BLaER1 treated with 17β-estradiol and CSF1 and Interleukin-3, amounts not matched to agents 10 nM and 100 nM (cell line): ENCODE results near the gene MANEA.
"Not testable (repeated sequence)": the region's sequence is repeated elsewhere in the genome, so short reads cannot be mapped to it uniquely, and the experiment has no call there.

ENCODE experiments used
- H3K27ac ChIP-seq, 11 experiments: shearing (Covaris generic); formaldehyde crosslinking; 2 replicates each; pipeline ENCODE4 v1.8.1; 2022
- H3K27me3 ChIP-seq, 11 experiments: shearing (Covaris generic); formaldehyde crosslinking; 2 replicates each; pipeline ENCODE4 v1.8.1; 2022
- H3K36me3 ChIP-seq, 11 experiments: shearing (Covaris generic); formaldehyde crosslinking; 2 replicates each; pipeline ENCODE4 v1.8.1; 2022
- H3K4me1 ChIP-seq, 10 experiments: shearing (Covaris generic); formaldehyde crosslinking; 2 replicates each; pipeline ENCODE4 v1.8.1; 2022
- H3K4me2 ChIP-seq, 11 experiments: shearing (Covaris generic); formaldehyde crosslinking; 2 replicates each; pipeline ENCODE4 v1.8.1; 2022
- H3K4me3 ChIP-seq, 10 experiments: shearing (Covaris generic); formaldehyde crosslinking; 2 replicates each; pipeline ENCODE4 v1.8.1; 2022
- H3K9ac ChIP-seq, 11 experiments: shearing (Covaris generic); formaldehyde crosslinking; 2 replicates each; pipeline ENCODE4 v1.8.1; 2022
- H3K9me3 ChIP-seq, 11 experiments: shearing (Covaris generic); formaldehyde crosslinking; replicated peaks in 1 of 11; 2 replicates each; pipeline ENCODE4 v1.8.1; 2022
- H4K20me1 ChIP-seq, 11 experiments: shearing (Covaris generic); formaldehyde crosslinking; 2 replicates each; pipeline ENCODE4 v1.8.1; 2022
- Cebpa-rat ChIP-seq, 11 experiments: shearing (Covaris generic); IDR thresholded peaks; 2 replicates each; pipeline ENCODE4 v1.8.1; 2022

Gene MANEA

DNA sequence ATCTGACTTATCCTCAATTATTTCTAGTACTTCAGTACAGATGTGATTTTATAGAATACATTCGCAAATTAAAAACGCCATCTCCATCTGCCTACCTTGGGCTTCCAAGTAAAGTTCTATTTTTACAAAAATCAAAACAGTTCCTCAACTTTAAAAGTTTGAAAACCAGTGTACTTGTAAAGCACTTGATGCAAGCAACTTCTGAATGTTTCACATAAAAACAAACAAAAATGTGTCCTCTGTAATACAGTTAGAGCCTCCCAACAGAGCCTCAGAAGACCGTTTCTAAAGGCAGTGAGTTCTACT, 384 bp upstream of the MANEA start:
- Histone ChIP-seq H4K20me1 (peaks cover 0 to 2% (median 0%) of the 10 kb centered on the region in 11 experiments; a peak in 1 of 22 replicates), H3K36me3 (peaks cover 0 to under 1% (median 0%) of the 10 kb centered on the region in 11 experiments; a peak in 1 of 22 replicates), H3K4me1 (peaks cover 21 to 52% (median 34%) of the 10 kb centered on the region in 10 experiments), H3K9me3 (peaks cover 0 to 2% (median 0%) of the 10 kb centered on the region in 11 experiments; a peak in 3 of 22 replicates), H3K4me3 (peak overlapping the region; percentile 59 to 79 (median 70)), H3K27ac (peak overlapping the region; percentile 80 to 98 (median 91)), H3K9ac (peak overlapping the region; percentile 82 to 92 (median 89)), H3K27me3 (no peaks in the 10 kb centered on the region), H3K4me2 (peak overlapping the region; percentile 51 to 90 (median 78))
- TF ChIP-seq Cebpa-rat (IDR thresholded peaks at IDR 0.05), result no peak

GRCh38 chr6:95578106-95578410, 723 bp downstream of the MANEA start:
- TF ChIP-seq Cebpa-rat (IDR thresholded peaks at IDR 0.05), result no peak
- Histone ChIP-seq H3K9ac (peak overlapping the region; percentile 82 to 92 (median 89)), H4K20me1 (no peaks in the 10 kb centered on the region), H3K4me3 (peak overlapping the region; percentile 59 to 79 (median 70)), H3K36me3 (peaks cover 0 to 11% (median 5%) of the 10 kb centered on the region in 11 experiments; a peak in 10 of 22 replicates), H3K27ac (peak overlapping the region; percentile 82 to 98 (median 91)), H3K4me1 (peaks cover 13 to 41% (median 26%) of the 10 kb centered on the region in 10 experiments; a peak in 19 of 20 replicates), H3K9me3 (peaks cover 4 to 13% (median 9%) of the 10 kb centered on the region in 11 experiments; a peak in 15 of 22 replicates), H3K27me3 (no peaks in the 10 kb centered on the region), H3K4me2 (peak overlapping the region; percentile 75 to 97 (median 89))

- H3K27me3 ChIP-seq, result no peaks in the 10 kb centered on the region
- H3K9me3 ChIP-seq, result peaks cover 30 to 42% (median 36%) of the 10 kb centered on the region in 11 experiments
- no peak overlapping the region for H3K4me2 ChIP-seq
- peaks cover 8 to 41% (median 24%) of the 10 kb centered on the region in 11 experiments; a peak in 21 of 22 replicates for H3K36me3 ChIP-seq
- no peak overlapping the region for H3K9ac ChIP-seq
- no peaks in the 10 kb centered on the region for H4K20me1 ChIP-seq
- no peak overlapping the region for H3K27ac ChIP-seq
- no peak overlapping the region for H3K4me3 ChIP-seq
- peaks cover 10 to 22% (median 14%) of the 10 kb centered on the region in 10 experiments; a peak in 18 of 20 replicates for H3K4me1 ChIP-seq
- no peak for TF ChIP-seq Cebpa-rat (IDR thresholded peaks at IDR 0.05)
Measured at GRCh38 chr6:95581073-95581472, 3.7 kb downstream of the MANEA start.

GRCh38 chr6:95584226-95584625, 6.9 kb downstream of the MANEA start:
- Histone ChIP-seq H3K9me3 (peaks cover 30 to 46% (median 36%) of the 10 kb centered on the region in 11 experiments), H3K36me3 (peaks cover 17 to 63% (median 41%) of the 10 kb centered on the region in 11 experiments)
- H3K27ac ChIP-seq, H4K20me1 ChIP-seq, H3K4me2 ChIP-seq, H3K4me3 ChIP-seq, H3K9ac ChIP-seq, H3K27me3 ChIP-seq, H3K4me1 ChIP-seq: not testable (repeated sequence)

- no peak for TF ChIP-seq Cebpa-rat (IDR thresholded peaks at IDR 0.05)
- no peaks in the 10 kb centered on the region for H3K4me1 ChIP-seq
- no peak overlapping the region for H3K4me3 ChIP-seq
- H4K20me1 ChIP-seq, result no peaks in the 10 kb centered on the region; a peak in 1 of 22 replicates
- H3K36me3 ChIP-seq, result peaks cover 35 to 88% (median 55%) of the 10 kb centered on the region in 11 experiments
- H3K4me2 ChIP-seq, result no peak overlapping the region
- H3K27me3 ChIP-seq, result no peaks in the 10 kb centered on the region
- H3K27ac ChIP-seq, result no peak overlapping the region
- H3K9me3 ChIP-seq, result peaks cover 27 to 48% (median 37%) of the 10 kb centered on the region in 11 experiments
- H3K9ac ChIP-seq, result no peak overlapping the region
Measured at GRCh38 chr6:95587989-95588388, 10.7 kb downstream of the MANEA start.

- Histone ChIP-seq H3K27me3 (no peaks in the 10 kb centered on the region), H3K9me3 (peaks cover 19 to 37% (median 28%) of the 10 kb centered on the region in 11 experiments), H3K4me3 (no peak overlapping the region), H3K4me2 (no peak overlapping the region), H3K9ac (no peak overlapping the region), H3K36me3 (peaks cover 33 to 79% (median 50%) of the 10 kb centered on the region in 11 experiments), H4K20me1 (no peaks in the 10 kb centered on the region; a peak in 1 of 22 replicates), H3K27ac (no peak overlapping the region), H3K4me1 (no peaks in the 10 kb centered on the region)
- no peak for TF ChIP-seq Cebpa-rat (IDR thresholded peaks at IDR 0.05)
Measured at GRCh38 chr6:95589067-95589466, 11.7 kb downstream of the MANEA start.

DNA sequence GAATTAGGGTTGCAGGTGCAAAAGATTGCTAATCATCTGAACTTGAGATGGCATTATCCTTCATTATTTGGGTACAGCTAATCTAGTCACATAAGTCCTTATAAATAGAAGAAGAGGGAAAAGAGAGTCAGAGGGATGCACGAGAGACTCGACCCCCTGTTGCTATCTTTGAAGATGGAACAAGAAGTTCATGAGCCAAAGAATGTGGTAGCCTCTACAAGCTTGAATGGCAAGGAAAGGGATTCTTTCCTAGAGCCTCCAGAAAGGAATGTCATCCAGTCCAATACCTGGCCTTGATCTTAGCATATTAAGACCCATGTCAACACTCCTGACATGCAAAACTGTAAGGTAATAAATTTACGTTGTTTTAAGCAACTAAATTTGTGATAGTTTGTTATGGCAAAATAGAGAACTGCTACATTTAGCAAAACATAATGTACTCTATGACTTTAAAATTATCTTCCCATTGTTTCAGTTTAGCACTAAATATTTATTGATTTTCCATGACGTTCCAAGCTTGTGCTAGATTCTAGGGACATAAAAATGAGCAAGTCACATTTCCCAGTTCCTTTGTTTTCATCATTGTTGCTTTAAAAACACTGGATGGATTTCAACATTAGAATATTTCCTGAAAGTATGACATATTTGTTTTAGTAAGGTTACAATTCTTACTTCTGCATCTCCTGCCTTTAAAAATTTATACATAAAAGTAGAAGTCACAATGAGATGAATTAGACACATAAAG, 12.7 kb downstream of the MANEA start:
- H3K4me2 ChIP-seq, result no peak overlapping the region
- TF ChIP-seq Cebpa-rat (IDR thresholded peaks at IDR 0.05), result no peak
- peaks cover 25 to 70% (median 42%) of the 10 kb centered on the region in 11 experiments; a peak in 21 of 22 replicates for H3K36me3 ChIP-seq

GRCh38 chr6:95593025-95593424, 15.7 kb downstream of the MANEA start:
- peaks cover 0 to 18% (median 10%) of the 10 kb centered on the region in 11 experiments; a peak in 15 of 22 replicates for H3K9me3 ChIP-seq
- no peak overlapping the region for H3K4me2 ChIP-seq
- H3K36me3 ChIP-seq, result peaks cover 15 to 46% (median 23%) of the 10 kb centered on the region in 11 experiments
- no peaks in the 10 kb centered on the region for H3K4me1 ChIP-seq
- no peak overlapping the region for H3K27ac ChIP-seq
- no peaks in the 10 kb centered on the region; a peak in 1 of 22 replicates for H4K20me1 ChIP-seq
- no peak overlapping the region for H3K4me3 ChIP-seq
- H3K27me3 ChIP-seq, result no peaks in the 10 kb centered on the region
- TF ChIP-seq Cebpa-rat (IDR thresholded peaks at IDR 0.05), result no peak
- H3K9ac ChIP-seq, result no peak overlapping the region

More for the DNA sequence above, 12.7 kb downstream of the MANEA start:
- H4K20me1 ChIP-seq, result no peaks in the 10 kb centered on the region; a peak in 1 of 22 replicates
- no peak overlapping the region for H3K27ac ChIP-seq
- H3K4me1 ChIP-seq, result no peaks in the 10 kb centered on the region
- peaks cover 10 to 28% (median 20%) of the 10 kb centered on the region in 11 experiments for H3K9me3 ChIP-seq
- H3K4me3 ChIP-seq, result no peak overlapping the region
- H3K9ac ChIP-seq, result no peak overlapping the region
- H3K27me3 ChIP-seq, result no peaks in the 10 kb centered on the region

DNA sequence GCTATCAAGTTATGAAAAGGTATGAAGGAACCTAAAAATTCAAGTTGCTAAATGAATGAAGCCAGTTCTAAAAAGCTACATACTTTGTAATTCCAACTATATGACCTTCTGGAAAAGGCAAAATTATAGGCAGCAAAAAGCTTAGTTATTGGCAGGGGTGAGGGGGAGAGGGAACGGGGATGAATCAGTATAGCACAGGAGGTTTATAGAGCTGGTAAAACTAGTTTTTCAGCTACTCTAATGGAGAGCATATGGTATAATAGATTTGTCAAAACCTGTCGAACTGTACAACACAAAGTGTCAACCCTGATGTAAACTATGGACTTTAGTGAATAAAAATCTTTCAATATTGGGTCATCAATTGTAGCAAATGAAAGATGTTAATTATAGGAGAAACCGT, 18.7 kb downstream of the MANEA start:
- no peak overlapping the region for H3K9ac ChIP-seq
- no peak overlapping the region for H3K4me3 ChIP-seq
- H4K20me1 ChIP-seq, result no peaks in the 10 kb centered on the region; a peak in 1 of 22 replicates
- H3K27ac ChIP-seq, result no peak overlapping the region
- no peaks in the 10 kb centered on the region for H3K4me1 ChIP-seq
- peaks cover 0 to 14% (median 7%) of the 10 kb centered on the region in 11 experiments; a peak in 15 of 22 replicates for H3K9me3 ChIP-seq
- no peak overlapping the region for H3K4me2 ChIP-seq
- no peaks in the 10 kb centered on the region for H3K27me3 ChIP-seq
- no peak for TF ChIP-seq Cebpa-rat (IDR thresholded peaks at IDR 0.05)
- H3K36me3 ChIP-seq, result peaks cover 13 to 46% (median 28%) of the 10 kb centered on the region in 11 experiments; a peak in 20 of 22 replicates
